ENCODE data around the gene FIGN.

DNA sequence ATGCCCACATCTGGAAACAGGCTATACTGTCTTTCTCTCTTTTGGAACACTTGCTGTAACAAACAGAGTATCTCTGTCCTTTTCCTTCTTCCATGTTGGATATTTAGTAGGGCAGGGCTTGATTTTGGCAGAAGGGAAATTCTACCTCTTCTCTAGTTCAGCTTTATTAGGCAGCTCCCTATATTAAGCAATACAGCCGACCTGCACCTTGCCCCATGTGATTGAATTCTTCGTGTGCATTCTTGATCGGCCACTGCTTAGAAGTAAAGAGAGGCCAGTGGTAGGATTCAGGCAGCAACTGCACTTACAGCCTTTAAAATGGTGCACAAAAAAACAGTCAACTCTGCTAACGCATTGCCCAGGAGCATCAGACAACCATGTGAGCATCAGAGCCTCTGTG is 31.3 kb upstream of the FIGN start:
- TF ChIP-seq, protein P1, sequence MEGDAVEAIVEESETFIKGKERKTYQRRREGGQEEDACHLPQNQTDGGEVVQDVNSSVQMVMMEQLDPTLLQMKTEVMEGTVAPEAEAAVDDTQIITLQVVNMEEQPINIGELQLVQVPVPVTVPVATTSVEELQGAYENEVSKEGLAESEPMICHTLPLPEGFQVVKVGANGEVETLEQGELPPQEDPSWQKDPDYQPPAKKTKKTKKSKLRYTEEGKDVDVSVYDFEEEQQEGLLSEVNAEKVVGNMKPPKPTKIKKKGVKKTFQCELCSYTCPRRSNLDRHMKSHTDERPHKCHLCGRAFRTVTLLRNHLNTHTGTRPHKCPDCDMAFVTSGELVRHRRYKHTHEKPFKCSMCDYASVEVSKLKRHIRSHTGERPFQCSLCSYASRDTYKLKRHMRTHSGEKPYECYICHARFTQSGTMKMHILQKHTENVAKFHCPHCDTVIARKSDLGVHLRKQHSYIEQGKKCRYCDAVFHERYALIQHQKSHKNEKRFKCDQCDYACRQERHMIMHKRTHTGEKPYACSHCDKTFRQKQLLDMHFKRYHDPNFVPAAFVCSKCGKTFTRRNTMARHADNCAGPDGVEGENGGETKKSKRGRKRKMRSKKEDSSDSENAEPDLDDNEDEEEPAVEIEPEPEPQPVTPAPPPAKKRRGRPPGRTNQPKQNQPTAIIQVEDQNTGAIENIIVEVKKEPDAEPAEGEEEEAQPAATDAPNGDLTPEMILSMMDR (IDR thresholded peaks at IDR 0.05 in 2 of 3, conservative IDR thresholded peaks at IDR 0.05 in 1 of 3; ENCODE audit: borderline replicate concordance in 1 of 3, insufficient read depth in 1 of 3, low read depth in 2 of 3, low read length in 2 of 3): no peak
- TF ChIP-seq EZH2 (IDR thresholded peaks at IDR 0.05): no peak
- no peak for TF ChIP-seq SIN3A (IDR thresholded peaks at IDR 0.05; ENCODE audit: low read depth)
- TF ChIP-seq REST (IDR thresholded peaks at IDR 0.05; ENCODE audit: low read depth): no peak

Measured in HCT116 (cell line).